Right cardiac atrium (tissue), 5 donors: ENCODE results near the gene KRT85. TPM values are rescaled to one million over a fixed set of nuclear protein-coding genes. Genes with fewer than 3 reads are reported as not detected.
A peak's percentile ranks its signal among the peaks of the same experiment; 100 is the strongest.

Experiments
- ATAC-seq, 2 donors: fragments of 200-7000 bp; cut with Tn5 transposase; one replicate each; pipeline versions ENCODE4 v1.8.0 to v1.9.1; 2020; ENCODE audit warnings: moderate library complexity in 2 of 2, mild to moderate bottlenecking in 1 of 2
- DNase-seq, 3 donors: peaks; one replicate each; pipeline ENCODE4 v3.0.0-alpha.2; 2020
- H3K27ac ChIP-seq: one replicate; pipeline ENCODE4 v1.5.1; 2013; ENCODE audit warnings: mild to moderate bottlenecking, low read length, control low read depth, moderate library complexity
- H3K27me3 ChIP-seq: one replicate; pipeline ENCODE4 v1.6.1; 2013; ENCODE audit not compliant: control insufficient read depth, insufficient read depth
- H3K4me1 ChIP-seq: one replicate; pipeline ENCODE4 v1.6.1; 2013; ENCODE audit warnings: low read length; ENCODE audit not compliant: control insufficient read depth, insufficient read depth
- H3K4me3 ChIP-seq: one replicate; pipeline ENCODE4 v1.5.1; 2013; ENCODE audit warnings: low read length, control low read depth
- H3K9me3 ChIP-seq: one replicate; pipeline ENCODE4 v1.6.1; 2013; ENCODE audit warnings: low read length; ENCODE audit not compliant: control insufficient read depth
- WGBS: extraction: QIAGEN DNeasy Blood & Tissue Kit; methylation state at CpG from one replicate; pipeline ENCODE4 v1.1.7; 2013; 5-methylcytosine and 5-hydroxymethylcytosine counted together
- intact Hi-C, 4 donors: fragments of 100-400 bp; cut with DNase I; formaldehyde crosslinking; loops; one replicate each; pipeline versions ENCODE4 v1.11.0 to v1.14.0; 2022 to 2023
- polyA plus RNA-seq: library from polyadenylated mRNA; stranded (reverse); fragments of 200-250 nt; gene quantifications from one replicate; pipeline ENCODE4 v1.2.3, GENCODE V29; 2013
- total RNA-seq, 4 donors: library from RNA; stranded (reverse); fragmentation: NEBNext Ultra II Directional; extraction: Animal tissue kit (Norgen Biotek cat#: 25700); gene quantifications; one replicate each; pipeline ENCODE4 v1.2.1, GENCODE V29; 2021
- donor health status: healthy with polysubstance abuse.
- donor health status: DM: no; HTN: yes; CAD: no.
- donor health status: DM: no; HTN: no; CAD: no.
- donor health status: DM: no; HTN: yes; CAD: no; lungs with severe emphysema.
- donor health status: DM: yes; HTN: yes; CAD: no.

The KRT85 gene
- total and polyA plus RNA-seq, 5 donors = not detected

GRCh38 chr12:52314511-52314910 lies 52.8 kb downstream of the KRT85 start:
- no peaks in the 10 kb centered on the region for H3K9me3 ChIP-seq
- intact Hi-C loops = no loop called here
- no peaks in the 10 kb centered on the region for H3K4me1 ChIP-seq
- H3K27me3 ChIP-seq = no peaks in the 10 kb centered on the region
- DNase-seq (no peak), ATAC-seq (no peak)
- 83% methylated on average over 13 of the region's 13 CpGs for WGBS
- H3K4me3 ChIP-seq = no peak overlapping the region
- no peak overlapping the region for H3K27ac ChIP-seq

- intact Hi-C loops = no loop called here
- Histone ChIP-seq H3K9me3 (no peaks in the 10 kb centered on the region), H3K4me3 (no peak overlapping the region), H3K4me1 (no peaks in the 10 kb centered on the region), H3K27ac (no peak overlapping the region), H3K27me3 (no peaks in the 10 kb centered on the region)
- DNase-seq (no peak), ATAC-seq (no peak)
- 84% methylated on average over 9 of the region's 9 CpGs for WGBS
These were observed 53.4 kb downstream of the KRT85 start for GRCh38 chr12:52313926-52314325.

- DNase-seq (no peak), ATAC-seq (no peak)
- no peak overlapping the region for H3K27ac ChIP-seq
- no peak overlapping the region for H3K4me3 ChIP-seq
- no peaks in the 10 kb centered on the region for H3K4me1 ChIP-seq
- intact Hi-C loops = no loop called here
- H3K9me3 ChIP-seq = no peaks in the 10 kb centered on the region
- H3K27me3 ChIP-seq = no peaks in the 10 kb centered on the region
- 72% methylated on average over 3 of the region's 3 CpGs for WGBS
These were observed 53.8 kb downstream of the KRT85 start for GRCh38 chr12:52313461-52313860.

- Histone ChIP-seq H3K4me1 (no peaks in the 10 kb centered on the region), H3K27ac (no peak overlapping the region), H3K9me3 (no peaks in the 10 kb centered on the region), H3K4me3 (no peak overlapping the region), H3K27me3 (no peaks in the 10 kb centered on the region)
- intact Hi-C loops = no loop called here
- WGBS = 73% methylated on average over 4 of the region's 4 CpGs
- ATAC-seq (no peak), DNase-seq (no peak)
These were observed 55.2 kb downstream of the KRT85 start for GRCh38 chr12:52312086-52312485.

- 69% methylated on average over 3 of the region's 3 CpGs for WGBS
- intact Hi-C loops = no loop called here
- no peaks in the 10 kb centered on the region for H3K27me3 ChIP-seq
- peak; percentile 25 to 63 for ATAC-seq
- no peaks in the 10 kb centered on the region for H3K9me3 ChIP-seq
- DNase-seq = no peak
- H3K27ac ChIP-seq = no peak overlapping the region
- no peaks in the 10 kb centered on the region for H3K4me1 ChIP-seq
- H3K4me3 ChIP-seq = no peak overlapping the region
These were observed 56.0 kb downstream of the KRT85 start for GRCh38 chr12:52311285-52311648.

GRCh38 chr12:52310622-52311284 lies 56.5 kb downstream of the KRT85 start:
- no peak for ATAC-seq
- Histone ChIP-seq H3K9me3 (no peaks in the 10 kb centered on the region), H3K27me3 (no peaks in the 10 kb centered on the region), H3K4me3 (no peak overlapping the region), H3K4me1 (no peaks in the 10 kb centered on the region), H3K27ac (no peak overlapping the region)
- 59% methylated on average over 5 of the region's 5 CpGs for WGBS
- intact Hi-C loops = no loop called here
- no peak for DNase-seq

Other genes with a start within 250 kb of the KRT85 start
- gene KRT80, start 175.5 kb downstream of the KRT85 start, total RNA-seq = under 1 TPM in 1 of 4 donors, not detected in 3; 0.06 TPM
- gene KRT80, start 175.5 kb downstream of the KRT85 start, polyA plus RNA-seq = 0.05 TPM
- 1 to 10 TPM in 2 of 4 donors, under 1 TPM in 1, not detected in 1; 0.94 to 3.0 (median 1.1) TPM for gene KRT7, start 134.2 kb downstream of the KRT85 start, total RNA-seq
- gene KRT7, start 134.2 kb downstream of the KRT85 start, polyA plus RNA-seq = 0.16 TPM
- gene KRT86, start 92.8 kb downstream of the KRT85 start, total RNA-seq = not detected
- gene KRT86, start 92.8 kb downstream of the KRT85 start, polyA plus RNA-seq = not detected
- gene KRT81, start 75.9 kb downstream of the KRT85 start, total RNA-seq = not detected
- not detected for gene KRT81, start 75.9 kb downstream of the KRT85 start, polyA plus RNA-seq
- gene KRT83, start 46.1 kb downstream of the KRT85 start, total RNA-seq = not detected
- gene KRT83, start 46.1 kb downstream of the KRT85 start, polyA plus RNA-seq = not detected
- not detected for gene KRT84, start 18.2 kb upstream of the KRT85 start, total RNA-seq
- gene KRT84, start 18.2 kb upstream of the KRT85 start, polyA plus RNA-seq = not detected
- not detected for gene KRT82, start 38.9 kb upstream of the KRT85 start, total RNA-seq
- not detected for gene KRT82, start 38.9 kb upstream of the KRT85 start, polyA plus RNA-seq
- gene KRT75, start 66.9 kb upstream of the KRT85 start, total RNA-seq = not detected
- 0.07 TPM for gene KRT75, start 66.9 kb upstream of the KRT85 start, polyA plus RNA-seq
- gene KRT6B, start 84.7 kb upstream of the KRT85 start, total RNA-seq = not detected
- gene KRT6B, start 84.7 kb upstream of the KRT85 start, polyA plus RNA-seq = not detected
- not detected for gene KRT6C, start 106.3 kb upstream of the KRT85 start, total RNA-seq
- not detected for gene KRT6C, start 106.3 kb upstream of the KRT85 start, polyA plus RNA-seq
- gene KRT6A, start 125.8 kb upstream of the KRT85 start, total RNA-seq = not detected
- gene KRT6A, start 125.8 kb upstream of the KRT85 start, polyA plus RNA-seq = not detected
- gene KRT5, start 152.9 kb upstream of the KRT85 start, total RNA-seq = not detected
- gene KRT5, start 152.9 kb upstream of the KRT85 start, polyA plus RNA-seq = 0.07 TPM
- gene KRT71, start 185.7 kb upstream of the KRT85 start, total RNA-seq = not detected
- gene KRT71, start 185.7 kb upstream of the KRT85 start, polyA plus RNA-seq = not detected
- gene KRT74, start 206.4 kb upstream of the KRT85 start, total RNA-seq = 1 to 10 TPM in 2 of 4 donors, under 1 TPM in 2; 0.47 to 2.2 (median 1.2) TPM
- gene KRT74, start 206.4 kb upstream of the KRT85 start, polyA plus RNA-seq = 0.14 TPM
- gene KRT72, start 234.0 kb upstream of the KRT85 start, total RNA-seq = not detected
- not detected for gene KRT72, start 234.0 kb upstream of the KRT85 start, polyA plus RNA-seq